GM19468 (cell line): ENCODE measurements around the gene SH3BP2.
A peak's percentile ranks its signal among the peaks of the same experiment; 100 is the strongest.
"Not testable (repeated sequence)": the region's sequence is repeated elsewhere in the genome, so short reads cannot be mapped to it uniquely, and the experiment has no call there.

Experiments used
- ATAC-seq: cut with Tn5 transposase; IDR thresholded peaks from one replicate; pipeline ENCODE4 v1.9.1; 2021; ENCODE audit warnings: mild to moderate bottlenecking, moderate library complexity, moderate number of reproducible peaks; ENCODE audit not compliant: unreplicated experiment; ENCODE audit errors: extremely low read depth

The SH3BP2 gene

GRCh38 chr4:2762048-2762447 lies 30.8 kb upstream of the SH3BP2 start:
- no peak for ATAC-seq

DNA sequence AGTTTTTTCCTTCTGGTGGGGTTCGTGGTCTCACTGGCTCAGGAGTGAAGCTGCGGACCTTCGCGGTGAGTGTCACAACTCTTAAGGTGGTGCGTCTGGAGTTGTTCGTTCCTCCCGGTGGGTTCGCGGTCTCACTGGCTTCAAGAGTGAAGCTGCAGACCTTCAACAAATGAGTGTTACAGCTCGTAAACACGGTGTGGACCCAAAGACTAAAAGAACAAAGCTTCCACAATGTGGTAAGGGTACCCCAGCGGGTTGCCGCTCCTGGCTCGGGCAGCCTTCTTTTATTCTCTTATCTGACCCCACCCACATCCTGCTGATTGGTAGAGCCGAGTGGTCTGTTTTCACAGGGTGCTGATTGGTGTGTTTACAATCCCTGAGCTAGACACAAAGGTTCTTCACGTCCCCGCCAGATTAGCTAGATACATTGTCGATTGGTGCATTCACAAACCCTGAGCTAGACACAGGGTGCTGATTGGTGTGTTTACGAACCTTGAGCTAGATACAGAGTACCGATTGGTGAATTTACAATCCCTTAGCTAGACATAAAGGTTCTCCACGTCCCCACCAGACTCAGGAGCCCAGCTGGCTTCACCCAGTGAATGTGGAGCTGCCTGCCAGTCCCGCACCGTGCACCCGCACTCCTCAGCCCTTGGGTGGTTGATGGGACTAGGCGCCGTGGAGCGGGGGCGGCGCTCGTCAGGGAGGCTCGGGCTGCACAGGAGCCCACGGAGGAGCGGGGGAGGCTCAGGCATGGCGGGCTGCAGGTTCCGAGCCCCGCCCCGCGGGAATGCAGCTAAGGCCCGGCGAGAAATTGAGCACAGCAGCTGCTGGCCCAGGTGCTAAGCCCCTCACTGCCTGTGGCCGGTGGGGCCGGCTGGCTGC lies 30.2 kb upstream of the SH3BP2 start:
- not testable (repeated sequence) for ATAC-seq

DNA sequence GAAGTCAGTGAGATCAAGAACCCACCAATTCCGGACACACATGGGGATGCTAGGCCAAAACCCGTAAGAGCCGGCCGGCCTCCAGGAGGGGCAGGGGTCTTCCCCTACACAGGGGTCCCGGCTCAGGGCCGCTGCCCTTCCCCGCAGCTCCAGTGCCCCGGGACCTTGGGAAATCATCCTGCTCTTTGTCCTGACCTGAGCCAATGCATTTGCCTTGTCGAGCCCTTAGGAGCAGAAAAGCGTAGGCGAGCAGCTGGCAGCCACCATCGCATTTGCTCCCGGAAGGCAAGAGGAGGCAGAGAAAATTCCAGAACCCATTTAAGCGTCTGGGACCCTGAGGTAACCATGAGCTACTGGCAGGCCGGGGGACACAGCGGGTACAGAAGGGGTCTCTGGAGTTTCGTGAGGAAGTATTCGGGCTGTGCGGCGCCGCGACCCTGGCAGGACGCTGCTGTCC lies 29.3 kb upstream of the SH3BP2 start:
- ATAC-seq: no peak

DNA sequence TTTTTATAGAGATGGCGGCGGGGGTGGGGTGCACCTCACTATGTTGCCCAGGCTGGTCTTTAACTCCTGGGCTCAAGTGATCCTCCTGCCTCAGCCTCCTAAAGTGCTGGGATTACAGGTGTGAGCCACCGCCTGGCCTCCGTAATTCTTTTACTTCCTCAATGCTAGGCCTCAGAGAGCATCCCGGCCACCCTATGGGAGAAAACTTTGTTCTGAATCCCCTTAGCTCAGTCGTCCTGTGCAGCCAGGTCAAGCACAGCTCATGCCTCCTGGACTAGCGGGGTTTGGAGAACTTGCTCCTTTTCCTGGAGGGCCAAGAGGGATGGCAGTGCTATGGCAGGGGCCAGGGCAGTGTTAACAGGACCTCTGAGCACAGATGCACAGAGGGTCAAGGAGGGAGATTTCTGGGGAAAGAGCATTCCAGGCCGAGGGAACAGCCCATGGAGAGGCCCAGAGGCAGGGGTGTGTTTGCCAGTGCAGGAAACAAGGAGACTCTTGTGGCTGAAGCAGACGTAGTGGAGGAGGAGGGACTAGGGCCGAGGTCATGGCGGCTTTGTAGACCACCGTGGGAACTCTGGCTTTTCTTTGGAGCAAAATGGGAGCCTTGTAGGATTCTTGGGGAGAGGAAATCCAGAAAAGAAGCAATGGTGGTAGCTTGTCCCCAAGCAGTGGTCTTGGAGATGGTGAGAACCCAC lies 26.9 kb upstream of the SH3BP2 start:
- ATAC-seq: no peak

DNA sequence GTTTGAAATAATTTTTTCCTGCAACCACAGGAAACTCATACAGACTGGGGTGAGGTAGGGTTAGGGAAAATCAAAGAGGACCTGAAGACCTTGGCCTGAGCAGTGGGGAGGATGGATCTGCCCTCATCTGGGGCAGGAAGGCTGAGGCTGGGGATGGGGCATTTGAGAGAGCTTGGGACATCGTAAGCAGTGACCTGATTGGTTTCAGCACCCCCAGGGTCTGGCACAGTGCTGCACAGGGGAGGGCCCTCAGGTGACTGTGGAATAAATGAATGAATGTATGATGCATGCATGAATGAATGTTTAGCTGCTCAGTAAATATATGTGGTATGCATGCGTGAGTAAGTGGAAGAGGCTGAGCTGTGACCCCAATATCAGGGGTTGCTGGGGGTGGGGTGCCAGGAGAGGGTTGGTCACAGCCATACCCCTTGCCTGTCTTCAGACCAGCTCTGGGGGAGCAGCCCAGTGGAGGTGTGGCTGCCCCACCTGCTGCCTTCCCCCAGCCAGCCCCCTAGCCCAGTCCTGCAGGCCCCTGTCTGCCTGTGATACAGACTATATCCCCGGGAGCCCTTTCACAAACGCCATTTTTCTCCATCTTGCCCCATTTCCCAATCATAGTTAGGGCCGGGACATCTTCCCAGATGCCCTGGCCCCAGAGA lies 25.7 kb upstream of the SH3BP2 start:
- ATAC-seq: no peak

DNA sequence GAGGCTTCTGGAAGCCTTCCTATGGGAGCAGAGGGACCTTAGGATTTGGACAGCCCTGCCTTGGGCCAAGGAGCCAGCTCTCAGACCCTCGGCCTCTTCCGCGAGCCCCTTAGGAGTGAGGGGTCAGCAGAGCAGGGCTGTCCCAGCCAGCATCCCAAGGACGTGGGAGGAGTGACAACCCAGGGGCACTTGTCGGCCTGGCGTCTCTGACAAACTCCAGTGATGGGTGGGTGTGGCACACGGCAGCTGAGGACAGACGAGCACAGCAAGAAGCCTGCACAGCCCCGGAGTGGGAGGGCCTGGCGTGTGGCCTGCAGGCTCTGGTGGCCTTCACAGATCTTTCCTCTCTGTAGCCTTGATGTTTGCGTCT lies 25.2 kb upstream of the SH3BP2 start:
- no peak for ATAC-seq

DNA sequence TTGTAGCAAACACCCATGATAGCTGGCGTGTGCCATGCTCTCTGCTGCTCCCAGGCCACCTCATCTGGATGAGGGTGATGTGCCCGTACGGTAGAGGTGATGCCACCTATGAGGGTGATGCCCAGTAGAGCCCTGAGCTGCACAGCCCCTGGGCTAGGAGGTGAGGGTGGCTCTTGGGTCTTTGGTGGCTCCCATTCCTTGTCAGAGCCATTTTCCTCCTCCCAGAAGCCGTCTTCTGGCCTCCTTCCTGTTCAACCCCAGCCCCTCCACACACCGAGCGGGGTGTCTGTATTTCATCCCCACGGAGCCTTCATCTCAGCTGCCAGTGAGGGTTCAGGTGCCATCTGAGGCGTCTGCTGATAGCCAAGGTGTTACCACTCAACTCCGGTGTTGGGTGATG lies 24.8 kb upstream of the SH3BP2 start:
- no peak for ATAC-seq

GRCh38 chr4:2768921-2769336 lies 24.0 kb upstream of the SH3BP2 start:
- ATAC-seq: no peak

DNA sequence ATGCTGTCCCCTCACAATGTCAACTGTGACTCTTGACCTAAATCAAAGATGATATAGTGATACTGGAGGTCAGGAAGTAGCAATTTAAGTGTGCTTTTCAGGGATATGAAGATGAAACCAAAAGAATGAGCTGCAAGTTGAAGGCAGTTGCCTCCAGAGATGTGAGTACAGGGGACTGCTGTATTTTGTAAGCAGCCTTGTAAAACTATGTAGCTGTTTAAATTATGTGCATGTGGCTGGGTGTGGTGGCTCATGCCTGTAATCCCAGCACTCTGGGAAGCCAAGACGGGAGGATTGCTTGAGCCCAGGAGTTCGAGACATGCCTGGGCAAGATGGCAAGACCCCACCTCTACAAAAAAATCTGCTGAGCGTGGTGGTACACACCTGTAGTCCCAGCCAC lies 21.6 kb upstream of the SH3BP2 start:
- ATAC-seq: no peak

- ATAC-seq: not testable (repeated sequence)
Measured at GRCh38 chr4:2780643-2781042, 12.2 kb upstream of the SH3BP2 start.

DNA sequence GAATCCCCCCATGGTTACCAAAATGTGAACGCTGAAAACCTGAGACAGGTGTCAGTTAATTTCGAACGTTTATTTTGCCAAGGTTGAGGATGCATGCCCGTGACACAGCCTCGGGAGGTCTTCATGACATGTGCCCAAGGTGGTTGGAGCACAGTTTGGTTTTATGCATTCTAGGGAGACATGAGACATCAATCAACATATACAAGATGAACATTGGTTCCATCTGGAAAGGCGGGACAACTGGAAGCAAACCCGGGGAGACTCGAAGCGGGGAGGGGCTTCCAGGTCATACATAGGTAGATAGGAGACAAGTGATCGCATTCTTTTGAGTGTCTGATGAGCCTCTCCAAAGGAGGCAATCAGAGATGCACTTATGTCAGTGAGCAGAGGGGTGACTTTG lies 11.0 kb upstream of the SH3BP2 start:
- no peak for ATAC-seq

- ATAC-seq: no peak
Measured at GRCh38 chr4:2783790-2784189, 9.1 kb upstream of the SH3BP2 start.

DNA sequence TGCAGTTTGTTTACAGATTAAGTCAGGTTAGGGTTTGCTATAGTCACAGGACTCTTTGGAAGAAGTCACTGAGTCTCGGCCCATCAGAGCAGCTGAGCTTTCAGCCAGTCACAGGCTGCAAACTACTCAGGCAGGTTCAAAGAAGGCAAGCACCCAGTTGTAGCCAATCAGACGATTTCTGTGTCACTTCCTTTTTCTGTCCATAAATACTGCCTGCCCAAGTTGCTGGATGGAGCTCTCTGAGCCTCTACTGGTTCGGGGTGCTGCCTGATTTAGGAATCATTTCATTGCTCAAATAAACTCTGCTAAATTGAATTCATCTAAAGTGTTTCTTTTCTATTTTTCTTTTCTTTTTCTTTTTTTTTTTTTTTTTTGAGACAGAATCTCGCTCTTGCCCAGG lies 7.3 kb upstream of the SH3BP2 start:
- ATAC-seq: no peak

DNA sequence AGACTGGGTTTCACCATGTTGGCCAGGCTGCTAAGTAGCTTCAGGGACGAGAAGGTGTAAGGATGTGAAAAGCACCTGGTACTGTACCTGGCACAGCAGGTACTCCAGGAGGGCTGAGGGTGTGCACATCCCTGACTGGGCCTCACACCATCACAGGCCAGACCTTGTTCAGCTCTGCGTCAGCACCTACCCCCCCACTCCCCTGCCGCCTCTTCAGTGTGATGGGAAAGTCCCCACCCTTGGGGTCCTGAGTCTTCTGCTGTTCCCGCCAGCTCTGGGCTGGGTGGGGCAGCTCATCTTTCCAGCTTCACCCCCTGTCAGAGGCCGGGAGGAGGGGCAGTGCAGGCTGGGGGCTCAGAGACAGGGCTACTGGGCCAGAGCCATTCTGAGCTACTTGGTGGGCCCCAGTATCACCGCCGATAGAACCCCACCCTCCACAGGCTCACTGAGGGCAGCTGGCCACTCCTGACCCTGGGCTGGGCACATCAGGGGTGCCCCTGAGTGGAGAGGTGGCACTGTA lies 6.7 kb upstream of the SH3BP2 start:
- peak; percentile 18 for ATAC-seq

DNA sequence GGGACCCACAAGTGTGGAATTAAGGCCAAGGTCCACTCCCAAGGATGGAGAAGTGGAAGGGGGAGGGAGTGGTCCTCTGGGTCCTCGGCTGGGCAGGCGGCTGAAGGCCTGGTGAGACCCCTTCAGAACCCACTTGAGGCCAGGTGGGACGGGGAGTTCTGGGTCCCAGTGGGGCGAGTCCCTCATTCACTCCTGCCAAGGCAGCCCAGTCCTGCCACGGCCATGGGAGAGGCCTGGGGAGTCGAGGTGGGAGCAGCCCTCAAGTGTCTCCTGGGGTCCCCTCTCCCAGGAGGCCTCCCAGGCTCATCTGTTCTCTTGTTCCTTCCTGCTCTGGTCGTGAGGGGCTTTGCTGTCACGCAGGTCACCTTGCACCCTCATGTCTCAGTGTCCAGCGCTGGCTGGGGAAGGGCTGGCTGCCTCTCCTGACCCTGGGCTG lies 6.1 kb upstream of the SH3BP2 start:
- no peak for ATAC-seq

- ATAC-seq: no peak
Measured at GRCh38 chr4:2787230-2788100, 5.4 kb upstream of the SH3BP2 start.

GRCh38 chr4:2788101-2788500 lies 4.8 kb upstream of the SH3BP2 start:
- no peak for ATAC-seq

GRCh38 chr4:2788532-2789103 lies 4.3 kb upstream of the SH3BP2 start:
- ATAC-seq: no peak

GRCh38 chr4:2789351-2789750 lies 3.5 kb upstream of the SH3BP2 start:
- ATAC-seq: no peak
